Stomach (tissue), 9 donors: ENCODE data around the gene PHYHD1. TPM values are rescaled to one million over a fixed set of nuclear protein-coding genes. Genes with fewer than 3 reads are reported as not detected.
"Not testable (repeated sequence)": the region's sequence is repeated elsewhere in the genome, so short reads cannot be mapped to it uniquely, and the experiment has no call there.

Source experiments
- DNase-seq, 2 donors: peaks; one replicate each; pipeline versions ENCODE4 v3.0.0 to v3.0.0-alpha.2; 2013 to 2019
- H3K27ac ChIP-seq, 5 donors: fragments of 200-600 bp in 4 of 5; sonication (generic) in 4 of 5; one replicate each; pipeline ENCODE4 v1.5.1; 2013 to 2019; ENCODE audit warnings: mild to moderate bottlenecking in 1 of 5, moderate library complexity in 1 of 5
- H3K27me3 ChIP-seq, 3 donors: fragments of 200-600 bp; sonication (generic); one replicate each; pipeline ENCODE4 v1.5.1; 2017 to 2019; ENCODE audit warnings: mixed run types in 1 of 3
- H3K36me3 ChIP-seq, 4 donors: fragments of 200-600 bp; sonication (generic); 1 replicate in 3 of 4; 2 replicates in 1 of 4; pipeline ENCODE4 v1.5.1; 2016 to 2019
- H3K4me1 ChIP-seq, 4 donors: fragments of 200-600 bp; sonication (generic); one replicate each; pipeline ENCODE4 v1.5.1; 2016 to 2019
- H3K4me3 ChIP-seq, 4 donors: fragments of 200-600 bp; sonication (generic) in 3 of 4; one replicate each; pipeline ENCODE4 v1.5.1; 2016 to 2019; ENCODE audit warnings: mild to moderate bottlenecking in 1 of 4
- H3K9me3 ChIP-seq, 4 donors: fragments of 200-600 bp; sonication (generic); one replicate each; pipeline ENCODE4 v1.5.1; 2016 to 2019
- CTCF ChIP-seq, 7 experiments: fragments of 450-650 bp in 4 of 7; fragments of 200-600 bp in 3 of 7; sonication (generic) in 3 of 7; IDR thresholded peaks; one replicate each; pipeline ENCODE4 v1.5.1; 2016 to 2019; ENCODE audit warnings: antibody characterized with exemption in 7 of 7, control low read depth in 2 of 7, mild to moderate bottlenecking in 1 of 7
- EP300 ChIP-seq: sonication (generic); formaldehyde crosslinking; IDR thresholded peaks from one replicate; pipeline ENCODE4 v1.6.1; 2017; ENCODE audit warnings: antibody characterized with exemption
- POLR2A ChIP-seq, 4 donors: fragments of 450-650 bp; IDR thresholded peaks; one replicate each; pipeline ENCODE4 v1.6.1; 2016; ENCODE audit warnings: antibody characterized with exemption in 4 of 4, control low read depth in 2 of 4, mild to moderate bottlenecking in 1 of 4, moderate library complexity in 1 of 4
- POLR2AphosphoS5 ChIP-seq, 3 donors: sonication (generic); formaldehyde crosslinking; IDR thresholded peaks; one replicate each; pipeline ENCODE4 v1.6.1; 2016; ENCODE audit warnings: antibody characterized with exemption in 3 of 3
- WGBS, 5 donors: extraction: QIAGEN DNeasy Blood & Tissue Kit in 3 of 5; methylation state at CpG; one replicate each; pipeline versions ENCODE4 v1.1.5 to v1.1.7; 2013 to 2018; 5-methylcytosine and 5-hydroxymethylcytosine counted together
- intact Hi-C: fragments of 100-400 bp; cut with DNase I; formaldehyde crosslinking; loops from one replicate; pipeline ENCODE4 v1.15.1; 2023; ENCODE audit warnings: low total_unique reads
- polyA plus RNA-seq, 3 donors: library from polyadenylated mRNA; stranded (reverse); fragments of 200-250 nt; gene quantifications; one replicate each; pipeline ENCODE4 v1.2.3, GENCODE V29; 2013
- total RNA-seq, 5 donors: library from RNA; depleted of rRNA; stranded (reverse); fragments of >200 nt; gene quantifications; one replicate each; pipeline versions ENCODE4 v1.1.0 to v1.2.3, GENCODE V29; 2014 to 2016
- donor health status: healthy with polysubstance abuse.
- donor health status: Bipolar disorder and iron deficiency.
- donor health status: healthy.

The PHYHD1 gene
- total and polyA plus RNA-seq, 8 donors = 1.4 to 55.8 (median 30.7) TPM

GRCh38 chr9:128947277-128947526 lies 26.4 kb downstream of the PHYHD1 start:
- Histone ChIP-seq H3K27me3 (no peaks in the 10 kb centered on the region), H3K4me1 (peaks cover 9 to 47% (median 33%) of the 10 kb centered on the region in 4 donors), H3K9me3 (no peaks in the 10 kb centered on the region), H3K4me3 (peak overlapping the region; percentile 66 to 97 (median 84)), H3K27ac (peak overlapping the region; percentile 81 to 96 (median 93)), H3K36me3 (peaks cover 4 to 61% (median 42%) of the 10 kb centered on the region in 4 donors)
- intact Hi-C loops = no loop called here
- 0 to 3% (median 1%) methylated on average over 7 to 20 of the region's 20 CpGs for WGBS, 5 donors
- no peak for DNase-seq
- TF ChIP-seq CTCF (IDR thresholded peaks at IDR 0.05) (no peak), POLR2AphosphoS5 (IDR thresholded peaks at IDR 0.05) (no peak), EP300 (no peak), POLR2A (IDR thresholded peaks at IDR 0.05) (no peak)

GRCh38 chr9:128947527-128948301 lies 26.9 kb downstream of the PHYHD1 start, which contains the start of the genes DOLK and NUP188:
Gene DOLK (minus strand): TSS chr9:128947603. CDS start chr9:128947303, 300 bp downstream.
Gene NUP188 (plus strand): TSS chr9:128947699. CDS start chr9:128947720, 21 bp downstream.
- WGBS, 5 donors = 0 to 1% (median 0%) methylated on average over 68 to 86 of the region's 86 CpGs
- Histone ChIP-seq H3K27ac (peak within 1 kb of the TSS; percentile 87 to 96 (median 93)), H3K36me3 (peaks cover 5 to 63% (median 46%) of the 10 kb centered on the region in 4 donors), H3K27me3 (no peaks in the 10 kb centered on the region), H3K4me3 (peak within 1 kb of the TSS; percentile 66 to 97 (median 84)), H3K9me3 (no peaks in the 10 kb centered on the region), H3K4me1 (peaks cover 9 to 47% (median 31%) of the 10 kb centered on the region in 4 donors)
- DNase-seq = peak; percentile 97 to 98
- intact Hi-C loops = no loop called here
- TF ChIP-seq EP300 (no peak), POLR2A (IDR thresholded peaks at IDR 0.05) (peak in 2 of 4 donors; percentile 27 to 84), CTCF (IDR thresholded peaks at IDR 0.05) (no peak), POLR2AphosphoS5 (IDR thresholded peaks at IDR 0.05) (peak; percentile 93 to 99 (median 97))

DNA sequence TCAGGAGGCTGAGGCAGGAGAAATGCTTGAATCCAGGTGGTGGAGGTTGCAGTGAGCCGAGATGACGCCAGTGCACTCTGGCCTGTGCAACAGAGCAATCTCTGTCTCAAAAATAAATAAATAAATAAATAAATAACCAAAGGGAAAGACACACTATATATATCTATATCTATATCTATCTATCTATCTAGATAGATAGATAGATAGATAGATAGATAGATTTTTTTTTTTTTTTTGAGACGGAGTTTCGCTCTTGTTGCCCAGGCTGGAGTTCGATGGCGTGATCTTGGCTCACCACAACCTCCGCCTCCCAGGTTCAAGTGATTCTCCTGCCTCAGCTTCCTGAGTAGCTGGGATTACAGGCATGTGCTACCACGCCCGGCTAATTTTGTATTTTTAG lies 40.6 kb downstream of the PHYHD1 start:
- not testable (repeated sequence) for H3K9me3 ChIP-seq, H3K27me3 ChIP-seq, H3K4me1 ChIP-seq, H3K4me3 ChIP-seq, H3K27ac ChIP-seq
- 93 to 98% (median 97%) methylated on average over 9 of the region's 9 CpGs for WGBS, 5 donors
- intact Hi-C loops = loop anchor here (10.0 kb wide), 1 partner anchor 347 kb away; no protein-coding TSS in a partner anchor
- peak in 1 of 2 donors; percentile 9 for DNase-seq
- peaks cover 34 to 98% (median 91%) of the 10 kb centered on the region in 4 donors for H3K36me3 ChIP-seq

GRCh38 chr9:128969491-128969890 lies 48.7 kb downstream of the PHYHD1 start:
- DNase-seq = peak in 1 of 2 donors; percentile 7
- H3K27ac ChIP-seq = no peak overlapping the region
- no peaks in the 10 kb centered on the region for H3K27me3 ChIP-seq
- intact Hi-C loops = loop anchor here (10.0 kb wide), 1 partner anchor 355 kb away; no protein-coding TSS in a partner anchor
- no peaks in the 10 kb centered on the region for H3K4me1 ChIP-seq
- WGBS, 5 donors = 92 to 99% (median 95%) methylated on average over 5 of the region's 5 CpGs
- no peak overlapping the region for H3K4me3 ChIP-seq
- no peak for TF ChIP-seq POLR2A (IDR thresholded peaks at IDR 0.05)
- TF ChIP-seq POLR2AphosphoS5 (IDR thresholded peaks at IDR 0.05) = no peak
- TF ChIP-seq CTCF (IDR thresholded peaks at IDR 0.05) = no peak
- no peak for TF ChIP-seq EP300
- H3K9me3 ChIP-seq = no peaks in the 10 kb centered on the region
- peaks cover 47 to 96% (median 86%) of the 10 kb centered on the region in 4 donors for H3K36me3 ChIP-seq

- intact Hi-C loops = no loop called here
- Histone ChIP-seq H3K27ac (no peak overlapping the region), H3K9me3 (no peaks in the 10 kb centered on the region), H3K4me1 (no peaks in the 10 kb centered on the region), H3K27me3 (no peaks in the 10 kb centered on the region), H3K4me3 (no peak overlapping the region), H3K36me3 (peaks cover 62 to 100% (median 99%) of the 10 kb centered on the region in 4 donors)
- no peak for TF ChIP-seq POLR2A (IDR thresholded peaks at IDR 0.05)
- no peak for TF ChIP-seq CTCF (IDR thresholded peaks at IDR 0.05)
- no peak for TF ChIP-seq EP300
- TF ChIP-seq POLR2AphosphoS5 (IDR thresholded peaks at IDR 0.05) = no peak
- 72 to 85% (median 75%) methylated on average over 4 of the region's 4 CpGs for WGBS, 5 donors
- peak in 1 of 2 donors; percentile 3 for DNase-seq
Measured at GRCh38 chr9:128972956-128973355, 52.2 kb downstream of the PHYHD1 start.
